DOHH2 (cell line): Measurements from ENCODE around the gene NEK11.

Experiments
- H3F3A ChIP-seq: fragments of 200-600 bp; sonication (generic), shearing (Covaris generic); 2 replicates; pipeline ENCODE4 v1.6.0; 2016; ENCODE audit warnings: antibody characterized with exemption, mild to moderate bottlenecking; ENCODE audit not compliant: control insufficient read depth, insufficient read depth
- H3K27ac ChIP-seq: fragments of 200-600 bp; sonication (generic); 2 replicates; pipeline ENCODE4 v1.5.1; 2014; ENCODE audit warnings: low read depth, mild to moderate bottlenecking, low read length, moderate library complexity
- H3K27me3 ChIP-seq: fragments of 200-600 bp; sonication (generic); 2 replicates; pipeline ENCODE4 v1.6.1; 2014; ENCODE audit warnings: mild to moderate bottlenecking, low read length, mixed read lengths; ENCODE audit not compliant: control insufficient read depth
- H3K36me3 ChIP-seq: fragments of 200-600 bp; sonication (generic); 2 replicates; pipeline ENCODE4 v1.6.1; 2014; ENCODE audit warnings: mild to moderate bottlenecking, low read length, moderate library complexity, mixed read lengths; ENCODE audit not compliant: control insufficient read depth
- H3K4me1 ChIP-seq: fragments of 200-600 bp; sonication (generic); 2 replicates; pipeline ENCODE4 v1.6.1; 2014; ENCODE audit warnings: mild to moderate bottlenecking, low read length, mixed read lengths; ENCODE audit not compliant: control insufficient read depth
- H3K4me2 ChIP-seq: fragments of 200-600 bp; sonication (generic); 2 replicates; pipeline ENCODE4 v1.6.0; 2014; ENCODE audit warnings: mild to moderate bottlenecking, low read length, moderate library complexity
- H3K4me3 ChIP-seq: fragments of 200-600 bp; sonication (generic); 2 replicates; pipeline ENCODE4 v1.5.1; 2014; ENCODE audit warnings: mild to moderate bottlenecking, low read length, mixed read lengths
- H3K79me2 ChIP-seq: fragments of 200-600 bp; sonication (generic); 2 replicates; pipeline ENCODE4 v1.6.1; 2014; ENCODE audit warnings: mild to moderate bottlenecking, low read length, mixed read lengths; ENCODE audit not compliant: control insufficient read depth
- H3K9me2 ChIP-seq: fragments of 200-600 bp; sonication (generic); replicated peaks from 2 replicates; pipeline ENCODE4 v1.6.1; 2014; ENCODE audit warnings: mild to moderate bottlenecking, low read length, mixed read lengths; ENCODE audit not compliant: control insufficient read depth
- H3K9me3 ChIP-seq: fragments of 200-600 bp; sonication (generic); 2 replicates; pipeline ENCODE4 v1.6.1; 2014; ENCODE audit warnings: antibody characterized with exemption, low read length, mixed read lengths; ENCODE audit not compliant: control insufficient read depth, insufficient read depth
- H4K20me1 ChIP-seq: fragments of 200-600 bp; sonication (generic); 2 replicates; pipeline ENCODE4 v1.6.0; 2014; ENCODE audit warnings: low read depth, mild to moderate bottlenecking, antibody characterized with exemption, low read length, moderate library complexity; ENCODE audit not compliant: control insufficient read depth, insufficient read depth
- EZH2phosphoT487 ChIP-seq: fragments of 200-600 bp; sonication (generic); IDR thresholded peaks from 2 replicates; pipeline ENCODE4 v1.6.1; 2017; ENCODE audit warnings: borderline replicate concordance, mild to moderate bottlenecking, antibody characterized with exemption, low read length, moderate library complexity, mixed read lengths
- TF ChIP-seq, protein P1 (sequence below): fragments of 200-600 bp; sonication (generic); IDR thresholded peaks from one replicate; pipeline ENCODE4 v1.5.1; 2014; ENCODE audit warnings: antibody characterized with exemption, mild to moderate bottlenecking, low read depth, low read length; ENCODE audit not compliant: poor library complexity, severe bottlenecking

The NEK11 gene

DNA sequence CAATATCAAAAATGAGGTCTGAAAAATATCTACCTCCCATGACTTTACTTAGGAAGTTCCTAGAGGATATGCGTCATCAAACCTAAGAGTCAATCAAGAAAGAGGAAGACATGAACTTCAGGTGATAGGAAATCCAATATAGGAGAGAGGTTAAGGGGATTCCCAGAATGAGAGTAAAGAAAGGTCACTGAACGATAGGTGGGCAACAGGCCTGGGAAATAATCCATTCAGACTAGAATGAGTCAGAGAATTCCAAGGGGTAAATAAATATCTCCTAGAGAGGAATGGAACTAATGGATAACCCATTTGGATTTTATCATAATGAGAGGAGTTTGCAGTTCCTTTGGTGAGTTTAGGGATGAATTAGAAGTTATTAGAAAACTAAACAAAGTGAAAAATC lies 223.8 kb downstream of the NEK11 start:
- H3K4me3 ChIP-seq = no peak overlapping the region
- H3K27me3 ChIP-seq = no peaks in the 10 kb centered on the region
- no peaks in the 10 kb centered on the region for H4K20me1 ChIP-seq
- H3K79me2 ChIP-seq = no peaks in the 10 kb centered on the region
- no peaks in the 10 kb centered on the region for H3K9me3 ChIP-seq
- H3K4me2 ChIP-seq = no peak overlapping the region
- H3K36me3 ChIP-seq = no peaks in the 10 kb centered on the region
- no peak overlapping the region for H3K27ac ChIP-seq
- H3K9me2 ChIP-seq = no peaks in the 10 kb centered on the region
- no peaks in the 10 kb centered on the region for H3F3A ChIP-seq
- H3K4me1 ChIP-seq = no peaks in the 10 kb centered on the region
- TF ChIP-seq EZH2phosphoT487 = no peak
- TF ChIP-seq, protein P1, sequence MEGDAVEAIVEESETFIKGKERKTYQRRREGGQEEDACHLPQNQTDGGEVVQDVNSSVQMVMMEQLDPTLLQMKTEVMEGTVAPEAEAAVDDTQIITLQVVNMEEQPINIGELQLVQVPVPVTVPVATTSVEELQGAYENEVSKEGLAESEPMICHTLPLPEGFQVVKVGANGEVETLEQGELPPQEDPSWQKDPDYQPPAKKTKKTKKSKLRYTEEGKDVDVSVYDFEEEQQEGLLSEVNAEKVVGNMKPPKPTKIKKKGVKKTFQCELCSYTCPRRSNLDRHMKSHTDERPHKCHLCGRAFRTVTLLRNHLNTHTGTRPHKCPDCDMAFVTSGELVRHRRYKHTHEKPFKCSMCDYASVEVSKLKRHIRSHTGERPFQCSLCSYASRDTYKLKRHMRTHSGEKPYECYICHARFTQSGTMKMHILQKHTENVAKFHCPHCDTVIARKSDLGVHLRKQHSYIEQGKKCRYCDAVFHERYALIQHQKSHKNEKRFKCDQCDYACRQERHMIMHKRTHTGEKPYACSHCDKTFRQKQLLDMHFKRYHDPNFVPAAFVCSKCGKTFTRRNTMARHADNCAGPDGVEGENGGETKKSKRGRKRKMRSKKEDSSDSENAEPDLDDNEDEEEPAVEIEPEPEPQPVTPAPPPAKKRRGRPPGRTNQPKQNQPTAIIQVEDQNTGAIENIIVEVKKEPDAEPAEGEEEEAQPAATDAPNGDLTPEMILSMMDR = no peak

DNA sequence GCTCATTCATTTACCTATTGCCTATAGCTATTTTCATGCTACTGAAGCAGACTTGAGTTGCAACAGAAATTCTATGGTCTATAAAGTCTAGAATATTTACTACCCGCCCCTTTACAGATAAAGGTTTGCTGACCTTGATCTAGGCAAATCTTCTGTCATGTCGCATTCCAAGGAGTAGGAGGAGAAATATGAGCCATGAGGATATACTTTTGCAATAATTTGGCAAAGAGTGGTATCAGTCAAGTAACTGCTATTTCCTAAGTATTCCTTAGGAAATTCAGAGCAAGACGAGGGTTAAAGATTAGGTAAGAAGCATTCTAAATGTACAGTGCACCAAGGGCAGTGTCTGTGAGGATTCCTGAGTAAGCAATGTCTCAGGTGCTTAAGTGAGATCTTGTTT lies 233.8 kb downstream of the NEK11 start:
- Histone ChIP-seq H3K9me3 (no peaks in the 10 kb centered on the region), H3K4me1 (no peaks in the 10 kb centered on the region), H3K4me2 (no peak overlapping the region), H3F3A (no peaks in the 10 kb centered on the region), H3K4me3 (no peak overlapping the region), H3K36me3 (no peaks in the 10 kb centered on the region), H3K9me2 (no peaks in the 10 kb centered on the region), H3K27ac (no peak overlapping the region), H4K20me1 (no peaks in the 10 kb centered on the region), H3K79me2 (no peaks in the 10 kb centered on the region), H3K27me3 (no peaks in the 10 kb centered on the region)
- TF ChIP-seq, protein P1 = no peak
- no peak for TF ChIP-seq EZH2phosphoT487

DNA sequence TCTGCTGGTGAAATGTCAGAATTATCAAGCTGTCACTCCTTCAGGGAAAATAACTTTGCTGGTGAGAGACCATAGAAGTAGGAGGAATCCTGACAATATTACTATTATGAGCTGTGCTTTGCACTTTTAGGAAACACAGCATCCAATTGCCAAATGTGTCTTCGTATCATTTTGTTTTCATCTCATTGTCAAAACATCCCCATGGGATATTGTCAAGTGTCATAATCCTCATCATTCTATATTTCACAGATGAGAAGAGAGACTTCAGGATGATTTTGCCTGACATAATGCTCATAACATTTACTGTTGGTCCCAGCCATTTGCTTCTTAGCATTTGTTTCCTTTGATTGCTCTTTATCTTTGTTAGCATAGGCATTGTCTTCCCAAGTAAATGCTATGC lies 234.4 kb downstream of the NEK11 start:
- H3K79me2 ChIP-seq = no peaks in the 10 kb centered on the region
- no peaks in the 10 kb centered on the region for H3K36me3 ChIP-seq
- TF ChIP-seq, protein P1 = no peak
- TF ChIP-seq EZH2phosphoT487 = no peak
- H4K20me1 ChIP-seq = no peaks in the 10 kb centered on the region
- no peaks in the 10 kb centered on the region for H3K9me3 ChIP-seq
- H3F3A ChIP-seq = no peaks in the 10 kb centered on the region
- H3K4me2 ChIP-seq = no peak overlapping the region
- no peaks in the 10 kb centered on the region for H3K9me2 ChIP-seq
- H3K4me1 ChIP-seq = no peaks in the 10 kb centered on the region
- no peak overlapping the region for H3K4me3 ChIP-seq
- no peaks in the 10 kb centered on the region for H3K27me3 ChIP-seq
- no peak overlapping the region for H3K27ac ChIP-seq

- H4K20me1 ChIP-seq = no peaks in the 10 kb centered on the region
Measured at GRCh38 chr3:131275556-131275955, 248.9 kb downstream of the NEK11 start.

More at GRCh38 chr3:131275556-131275955, 248.9 kb downstream of the NEK11 start:
- Histone ChIP-seq H3K27me3 (no peaks in the 10 kb centered on the region), H3K9me3 (no peaks in the 10 kb centered on the region), H3K9me2 (no peaks in the 10 kb centered on the region), H3K79me2 (no peaks in the 10 kb centered on the region), H3K36me3 (no peaks in the 10 kb centered on the region), H3K4me2 (no peak overlapping the region), H3K4me3 (no peak overlapping the region), H3K27ac (no peak overlapping the region), H3F3A (no peaks in the 10 kb centered on the region), H3K4me1 (no peaks in the 10 kb centered on the region)
- TF ChIP-seq, protein P1 = no peak
- no peak for TF ChIP-seq EZH2phosphoT487
